Mucosa of descending colon (tissue), 3 donors: ENCODE data around the gene PCDH9. TPM values are rescaled to one million over a fixed set of nuclear protein-coding genes. Genes with fewer than 3 reads are reported as not detected.

Experiments used
- ATAC-seq: fragments of 200-7000 bp; cut with Tn5 transposase; one replicate; pipeline ENCODE4 v1.9.1; 2020; ENCODE audit warnings: mild to moderate bottlenecking, moderate library complexity
- DNase-seq, 3 donors: peaks; one replicate each; pipeline ENCODE4 v3.0.0-alpha.2; 2020
- H3K36me3 ChIP-seq: fragments of 200-600 bp; one replicate; pipeline ENCODE4 v1.8.0; 2021; ENCODE audit warnings: low read depth, mild to moderate bottlenecking
- H3K4me1 ChIP-seq: fragments of 200-600 bp; one replicate; pipeline ENCODE4 v1.8.0; 2021; ENCODE audit warnings: low read depth, mild to moderate bottlenecking
- H3K4me3 ChIP-seq: fragments of 200-600 bp; one replicate; pipeline ENCODE4 v1.8.0; 2021; ENCODE audit warnings: mild to moderate bottlenecking
- H3K9me3 ChIP-seq: fragments of 200-600 bp; one replicate; pipeline ENCODE4 v1.8.0; 2021; ENCODE audit warnings: mild to moderate bottlenecking
- intact Hi-C, 2 donors: fragments of 100-400 bp; cut with DNase I in 1 of 2; cut with micrococcal nuclease in 1 of 2; formaldehyde crosslinking; loops; one replicate each; pipeline versions ENCODE4 v1.11.0 to v1.11.1; 2022; cut with DNase I, micrococcal nuclease
- total RNA-seq, 3 donors: library from RNA; stranded (reverse); fragmentation: NEBNext Ultra II Directional in 2 of 3; extraction: Animal tissue kit (Norgen Biotek cat#: 25700) in 2 of 3; gene quantifications; one replicate each; pipeline versions ENCODE4 v1.2.1 to v1.2.4, GENCODE V29; 2021 to 2023
- TF ChIP-seq, protein P1 (sequence below): fragments of 200-600 bp; IDR thresholded peaks from one replicate; pipeline ENCODE4 v1.8.0; 2022; ENCODE audit warnings: antibody characterized with exemption, mild to moderate bottlenecking
- donor health status: DM: no; HTN: no; CAD: no; lungs with moderate emphysema.
- donor health status: DM: no; HTN: no; CAD: no.
- donor health status: DM: no; HTN: yes; CAD: no.

PCDH9 gene
- total RNA-seq, 3 donors from 2014 or later = 0.58 to 5.0 (median 0.80) TPM

DNA sequence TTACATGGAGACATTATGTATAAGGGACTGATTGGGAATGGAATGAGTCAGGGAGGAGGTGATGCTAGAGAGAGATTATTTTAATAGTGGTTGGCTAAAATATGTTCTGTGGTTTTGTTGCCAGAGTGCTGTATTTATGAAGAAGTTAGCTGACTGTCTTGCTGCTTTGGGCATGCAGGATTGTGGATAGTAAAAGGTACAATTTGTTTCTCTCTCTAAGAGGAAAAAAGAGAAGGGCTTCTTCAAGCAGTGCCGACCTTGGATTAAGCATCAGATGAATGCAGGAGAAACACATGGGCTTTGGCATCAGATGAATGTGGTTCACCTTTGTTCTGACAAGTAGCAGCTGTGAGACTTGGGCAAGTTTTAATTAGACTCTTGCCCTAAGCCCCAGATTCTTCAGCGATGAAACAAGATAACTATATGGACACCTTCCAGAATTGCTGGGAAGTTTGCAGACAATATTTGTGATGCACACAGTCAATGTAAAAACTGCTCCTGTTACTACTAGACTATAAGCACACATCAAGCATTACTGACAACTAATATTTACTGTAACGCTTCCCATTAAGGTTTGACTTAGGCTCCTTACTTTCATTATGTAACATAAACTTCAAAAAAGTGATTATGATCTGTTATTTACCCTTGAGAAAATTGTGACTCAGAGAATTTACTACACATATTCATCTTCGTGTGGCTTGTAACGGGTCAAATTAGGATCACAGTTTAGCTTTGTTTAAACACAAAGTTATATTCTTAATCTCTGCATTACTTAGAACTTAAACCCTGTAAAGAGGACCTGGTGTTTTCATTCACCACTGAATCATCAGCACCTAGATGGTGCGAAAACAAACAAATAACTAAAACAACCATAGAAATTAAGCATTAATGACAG, 824.0 kb downstream of the PCDH9 start:
- DNase-seq (no peak), ATAC-seq (no peak)
- intact Hi-C loops = no loop called here
- TF ChIP-seq, protein P1, sequence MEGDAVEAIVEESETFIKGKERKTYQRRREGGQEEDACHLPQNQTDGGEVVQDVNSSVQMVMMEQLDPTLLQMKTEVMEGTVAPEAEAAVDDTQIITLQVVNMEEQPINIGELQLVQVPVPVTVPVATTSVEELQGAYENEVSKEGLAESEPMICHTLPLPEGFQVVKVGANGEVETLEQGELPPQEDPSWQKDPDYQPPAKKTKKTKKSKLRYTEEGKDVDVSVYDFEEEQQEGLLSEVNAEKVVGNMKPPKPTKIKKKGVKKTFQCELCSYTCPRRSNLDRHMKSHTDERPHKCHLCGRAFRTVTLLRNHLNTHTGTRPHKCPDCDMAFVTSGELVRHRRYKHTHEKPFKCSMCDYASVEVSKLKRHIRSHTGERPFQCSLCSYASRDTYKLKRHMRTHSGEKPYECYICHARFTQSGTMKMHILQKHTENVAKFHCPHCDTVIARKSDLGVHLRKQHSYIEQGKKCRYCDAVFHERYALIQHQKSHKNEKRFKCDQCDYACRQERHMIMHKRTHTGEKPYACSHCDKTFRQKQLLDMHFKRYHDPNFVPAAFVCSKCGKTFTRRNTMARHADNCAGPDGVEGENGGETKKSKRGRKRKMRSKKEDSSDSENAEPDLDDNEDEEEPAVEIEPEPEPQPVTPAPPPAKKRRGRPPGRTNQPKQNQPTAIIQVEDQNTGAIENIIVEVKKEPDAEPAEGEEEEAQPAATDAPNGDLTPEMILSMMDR = no peak
- no peaks in the 10 kb centered on the region for H3K36me3 ChIP-seq
- no peak overlapping the region for H3K4me3 ChIP-seq
- no peaks in the 10 kb centered on the region for H3K9me3 ChIP-seq
- no peaks in the 10 kb centered on the region for H3K4me1 ChIP-seq

- no peaks in the 10 kb centered on the region for H3K9me3 ChIP-seq
- TF ChIP-seq, protein P1 = no peak
- H3K4me3 ChIP-seq = no peak overlapping the region
- no peaks in the 10 kb centered on the region for H3K36me3 ChIP-seq
- DNase-seq (no peak), ATAC-seq (no peak)
- no peaks in the 10 kb centered on the region for H3K4me1 ChIP-seq
- intact Hi-C loops = no loop called here
Measured at GRCh38 chr13:66402546-66402945, 827.6 kb downstream of the PCDH9 start.

GRCh38 chr13:66402066-66402465, 828.1 kb downstream of the PCDH9 start:
- Histone ChIP-seq H3K4me1 (no peaks in the 10 kb centered on the region), H3K9me3 (no peaks in the 10 kb centered on the region), H3K4me3 (no peak overlapping the region), H3K36me3 (no peaks in the 10 kb centered on the region)
- ATAC-seq (no peak), DNase-seq (no peak)
- intact Hi-C loops = no loop called here
- TF ChIP-seq, protein P1 = no peak

- TF ChIP-seq, protein P1 = no peak
- Histone ChIP-seq H3K4me1 (no peaks in the 10 kb centered on the region), H3K9me3 (no peaks in the 10 kb centered on the region), H3K36me3 (no peaks in the 10 kb centered on the region), H3K4me3 (no peak overlapping the region)
- DNase-seq (no peak), ATAC-seq (no peak)
- intact Hi-C loops = no loop called here
Measured at GRCh38 chr13:66400292-66400691, 829.8 kb downstream of the PCDH9 start.

- intact Hi-C loops = no loop called here
- ATAC-seq = no peak
- no peak overlapping the region for H3K4me3 ChIP-seq
- H3K4me1 ChIP-seq = no peaks in the 10 kb centered on the region
- TF ChIP-seq, protein P1 = no peak
- no peaks in the 10 kb centered on the region for H3K36me3 ChIP-seq
- no peaks in the 10 kb centered on the region for H3K9me3 ChIP-seq
- no peak for DNase-seq
Measured at GRCh38 chr13:66399873-66400272, 830.3 kb downstream of the PCDH9 start.
